BLaER1 treated with 17β-estradiol and CSF1 and Interleukin-3, amounts not matched to agents 10 nM and 100 nM (cell line): ENCODE data around the gene SF3B4.
"Not testable (repeated sequence)": the region's sequence is repeated elsewhere in the genome, so short reads cannot be mapped to it uniquely, and the experiment has no call there.

ENCODE experiments used
- H3K27ac ChIP-seq, 11 experiments: shearing (Covaris generic); formaldehyde crosslinking; 2 replicates each; pipeline ENCODE4 v1.8.1; 2022
- H3K27me3 ChIP-seq, 11 experiments: shearing (Covaris generic); formaldehyde crosslinking; 2 replicates each; pipeline ENCODE4 v1.8.1; 2022
- H3K36me3 ChIP-seq, 11 experiments: shearing (Covaris generic); formaldehyde crosslinking; 2 replicates each; pipeline ENCODE4 v1.8.1; 2022
- H3K4me1 ChIP-seq, 10 experiments: shearing (Covaris generic); formaldehyde crosslinking; 2 replicates each; pipeline ENCODE4 v1.8.1; 2022
- H3K4me2 ChIP-seq, 11 experiments: shearing (Covaris generic); formaldehyde crosslinking; 2 replicates each; pipeline ENCODE4 v1.8.1; 2022
- H3K4me3 ChIP-seq, 10 experiments: shearing (Covaris generic); formaldehyde crosslinking; 2 replicates each; pipeline ENCODE4 v1.8.1; 2022
- H3K9ac ChIP-seq, 11 experiments: shearing (Covaris generic); formaldehyde crosslinking; 2 replicates each; pipeline ENCODE4 v1.8.1; 2022
- H3K9me3 ChIP-seq, 11 experiments: shearing (Covaris generic); formaldehyde crosslinking; replicated peaks in 1 of 11; 2 replicates each; pipeline ENCODE4 v1.8.1; 2022
- H4K20me1 ChIP-seq, 11 experiments: shearing (Covaris generic); formaldehyde crosslinking; 2 replicates each; pipeline ENCODE4 v1.8.1; 2022
- Cebpa-rat ChIP-seq, 11 experiments: shearing (Covaris generic); IDR thresholded peaks; 2 replicates each; pipeline ENCODE4 v1.8.1; 2022

Gene SF3B4

GRCh38 chr1:149888247-149888998 is 39.2 kb downstream of the SF3B4 start:
- Histone ChIP-seq H3K4me2 (peak overlapping the region; percentile 71 to 92 (median 87)), H3K9ac (peak overlapping the region; percentile 87 to 97 (median 94)), H4K20me1 (peaks cover 11 to 29% (median 22%) of the 10 kb centered on the region in 11 experiments; a peak in 13 of 22 replicates), H3K36me3 (no peaks in the 10 kb centered on the region), H3K27ac (peak overlapping the region; percentile 88 to 97 (median 95)), H3K4me1 (peaks cover 32 to 48% (median 41%) of the 10 kb centered on the region in 10 experiments), H3K9me3 (no peaks in the 10 kb centered on the region), H3K4me3 (peak overlapping the region; percentile 60 to 80 (median 76)), H3K27me3 (no peaks in the 10 kb centered on the region)
- TF ChIP-seq Cebpa-rat (IDR thresholded peaks at IDR 0.05), result no peak

- H3K4me3 ChIP-seq, result peak overlapping the region; percentile 60 to 80 (median 76)
- H3K27ac ChIP-seq, result peak overlapping the region; percentile 88 to 97 (median 95)
Measured at GRCh38 chr1:149887456-149888246, 40.0 kb downstream of the SF3B4 start.

GRCh38 chr1:149887196-149887455 is 40.5 kb downstream of the SF3B4 start:
- not testable (repeated sequence) for H3K9me3 ChIP-seq, H3K36me3 ChIP-seq, H3K27me3 ChIP-seq
- Histone ChIP-seq H3K4me3 (peak overlapping the region; percentile 60 to 80 (median 76)), H3K4me2 (peak overlapping the region; percentile 77 to 92 (median 87)), H3K4me1 (peaks cover 32 to 48% (median 41%) of the 10 kb centered on the region in 10 experiments), H3K9ac (peak overlapping the region; percentile 87 to 97 (median 94)), H3K27ac (peak overlapping the region; percentile 88 to 97 (median 95)), H4K20me1 (peaks cover 11 to 40% (median 26%) of the 10 kb centered on the region in 11 experiments; a peak in 15 of 22 replicates)

More at GRCh38 chr1:149887456-149888246, 40.0 kb downstream of the SF3B4 start:
- H3K4me2 ChIP-seq, result peak overlapping the region; percentile 77 to 92 (median 88)
- no peaks in the 10 kb centered on the region for H3K27me3 ChIP-seq
- H3K9ac ChIP-seq, result peak overlapping the region; percentile 87 to 97 (median 94)
- H3K4me1 ChIP-seq, result peaks cover 32 to 48% (median 41%) of the 10 kb centered on the region in 10 experiments
- no peaks in the 10 kb centered on the region for H3K9me3 ChIP-seq
- TF ChIP-seq Cebpa-rat (IDR thresholded peaks at IDR 0.05), result peak in 6 of 11 experiments; percentile 24 to 63 (median 48); a peak in 8 of 22 replicates
- H4K20me1 ChIP-seq, result peaks cover 11 to 37% (median 24%) of the 10 kb centered on the region in 11 experiments; a peak in 13 of 22 replicates
- no peaks in the 10 kb centered on the region for H3K36me3 ChIP-seq

- Histone ChIP-seq H3K4me1 (peaks cover 32 to 43% (median 38%) of the 10 kb centered on the region in 10 experiments), H3K9ac (peak overlapping the region; percentile 87 to 97 (median 94)), H3K4me3 (peak overlapping the region; percentile 60 to 80 (median 76)), H3K36me3 (no peaks in the 10 kb centered on the region), H3K4me2 (peak overlapping the region; percentile 84 to 96 (median 91)), H4K20me1 (peaks cover 11 to 40% (median 27%) of the 10 kb centered on the region in 11 experiments; a peak in 15 of 22 replicates), H3K27me3 (no peaks in the 10 kb centered on the region), H3K9me3 (no peaks in the 10 kb centered on the region), H3K27ac (peak overlapping the region; percentile 88 to 97 (median 95))
- TF ChIP-seq Cebpa-rat (IDR thresholded peaks at IDR 0.05), result no peak
Measured at GRCh38 chr1:149886396-149887195, 41.0 kb downstream of the SF3B4 start.

- Histone ChIP-seq H4K20me1 (peaks cover 11 to 46% (median 27%) of the 10 kb centered on the region in 11 experiments; a peak in 15 of 22 replicates), H3K4me2 (peak overlapping the region; percentile 84 to 96 (median 90)), H3K27ac (peak overlapping the region; percentile 88 to 97 (median 94)), H3K4me1 (peaks cover 28 to 37% (median 34%) of the 10 kb centered on the region in 10 experiments), H3K4me3 (peak overlapping the region; percentile 59 to 80 (median 76)), H3K9ac (peak overlapping the region; percentile 87 to 97 (median 94))
- H3K9me3 ChIP-seq, H3K36me3 ChIP-seq, H3K27me3 ChIP-seq: not testable (repeated sequence)
Measured at GRCh38 chr1:149886121-149886395, 41.5 kb downstream of the SF3B4 start.

- H3K27ac ChIP-seq, result peak overlapping the region; percentile 88 to 97 (median 94)
- peak overlapping the region; percentile 59 to 80 (median 76) for H3K4me3 ChIP-seq
Measured at GRCh38 chr1:149885339-149886120, 42.1 kb downstream of the SF3B4 start.

GRCh38 chr1:149884433-149885338 is 42.9 kb downstream of the SF3B4 start:
- Histone ChIP-seq H3K4me2 (peak overlapping the region; percentile 84 to 96 (median 90)), H3K4me3 (peak overlapping the region; percentile 59 to 80 (median 76)), H3K27me3 (no peaks in the 10 kb centered on the region), H3K4me1 (peaks cover 22 to 36% (median 26%) of the 10 kb centered on the region in 10 experiments), H3K27ac (peak overlapping the region; percentile 88 to 97 (median 94)), H3K36me3 (no peaks in the 10 kb centered on the region), H3K9me3 (no peaks in the 10 kb centered on the region), H4K20me1 (peaks cover 11 to 58% (median 27%) of the 10 kb centered on the region in 11 experiments; a peak in 15 of 22 replicates), H3K9ac (peak overlapping the region; percentile 87 to 97 (median 94))
- no peak for TF ChIP-seq Cebpa-rat (IDR thresholded peaks at IDR 0.05)

More at GRCh38 chr1:149885339-149886120, 42.1 kb downstream of the SF3B4 start:
- H3K9ac ChIP-seq, result peak overlapping the region; percentile 87 to 97 (median 94)
- H3K4me1 ChIP-seq, result peaks cover 26 to 35% (median 32%) of the 10 kb centered on the region in 10 experiments
- H3K36me3 ChIP-seq, result no peaks in the 10 kb centered on the region
- peaks cover 11 to 51% (median 27%) of the 10 kb centered on the region in 11 experiments; a peak in 15 of 22 replicates for H4K20me1 ChIP-seq
- no peaks in the 10 kb centered on the region for H3K9me3 ChIP-seq
- H3K27me3 ChIP-seq, result no peaks in the 10 kb centered on the region
- no peak for TF ChIP-seq Cebpa-rat (IDR thresholded peaks at IDR 0.05)
- peak overlapping the region; percentile 84 to 96 (median 90) for H3K4me2 ChIP-seq
